GM12878 (cell line): ENCODE results near the gene PDLIM5. TPM values are rescaled to one million over a fixed set of nuclear protein-coding genes. Genes with fewer than 3 reads are reported as not detected.

ENCODE experiments used
- ATAC-seq: fragments of 200-7000 bp; cut with Tn5 transposase; 3 replicates; pipeline ENCODE4 v1.9.1; 2020; ENCODE audit warnings: mild to moderate bottlenecking, moderate library complexity
- BruUV-seq: library from RNA; stranded (reverse); fragments of 400-500 nt; replicated peaks from 2 replicates; lab custom pipeline; 2021; lab: Mats Ljungman, UMichigan
- CTCF ChIA-PET: fragments of 300-600 bp; sonication (Branson Sonifier 250); formaldehyde crosslinking; extraction: SDS; loops from one replicate; lab custom pipeline; 2021; ENCODE audit warnings: inconsistent platforms; lab: Yijun Ruan, JAX
- POLR2A ChIA-PET: fragments of 350-600 bp; formaldehyde crosslinking; extraction: SDS; loops from one replicate; lab custom pipeline; 2021; ENCODE audit warnings: inconsistent platforms; lab: Charles Lee
- RAD21 ChIA-PET: fragments of 300-600 bp; sonication (Branson Sonifier 250); formaldehyde crosslinking; loops from one replicate; lab custom pipeline; 2023; ENCODE audit warnings: antibody characterized with exemption; ENCODE audit not compliant: unreplicated experiment; lab: Charles Lee
- SMC1A ChIA-PET: fragments of 300-600 bp; sonication (Branson Sonifier 250); formaldehyde crosslinking; loops from one replicate; lab custom pipeline; 2023; ENCODE audit not compliant: unreplicated experiment, uncharacterized antibody; lab: Charles Lee
- DNase-seq: peaks from one replicate; pipeline ENCODE4 v3.0.0-alpha.2; 2011; ENCODE audit warnings: low read depth, low spot score
- FAIRE-seq: peaks from 3 replicates; lab custom pipeline; 2011; peaks lifted over from hg19 to GRCh38; lab: Jason Lieb, UNC
- H2AFZ ChIP-seq: 2 replicates; pipeline ENCODE4 v1.6.0; 2011; ENCODE audit warnings: low read depth, low read length, control low read depth; ENCODE audit not compliant: control insufficient read depth
- H3K27ac ChIP-seq: 2 replicates; pipeline ENCODE4 v1.5.1; 2011; ENCODE audit warnings: control low read depth; ENCODE audit not compliant: control insufficient read depth, insufficient read depth
- H3K27me3 ChIP-seq, 2 experiments: replicated peaks in 1 of 2; 2 replicates each; pipeline versions ENCODE4 v1.6.0 to v1.6.1; 2011; ENCODE audit warnings: low read length in 1 of 2; ENCODE audit not compliant: control insufficient read depth in 2 of 2, insufficient read depth in 2 of 2
- H3K36me3 ChIP-seq, 2 experiments: 2 replicates each; pipeline ENCODE4 v1.5.1; 2011; ENCODE audit warnings: low read length in 1 of 2; ENCODE audit not compliant: control insufficient read depth in 2 of 2, insufficient read depth in 2 of 2
- H3K4me1 ChIP-seq: 2 replicates; pipeline ENCODE4 v1.6.1; 2011; ENCODE audit warnings: mild to moderate bottlenecking, low read length, moderate library complexity, mixed read lengths; ENCODE audit not compliant: control insufficient read depth, insufficient read depth
- H3K4me2 ChIP-seq: 2 replicates; pipeline ENCODE4 v1.6.0; 2011; ENCODE audit warnings: control low read depth; ENCODE audit not compliant: control insufficient read depth, insufficient read depth
- H3K4me3 ChIP-seq: fragments of 200-600 bp; sonication (generic); 2 replicates; pipeline ENCODE4 v1.5.1; 2016
- H3K79me2 ChIP-seq: 2 replicates; pipeline ENCODE4 v1.6.0; 2011; ENCODE audit warnings: low read length; ENCODE audit not compliant: control insufficient read depth, insufficient read depth
- H3K9ac ChIP-seq: 2 replicates; pipeline ENCODE4 v1.8.0; 2011; ENCODE audit warnings: low read length, control low read depth, mixed read lengths; ENCODE audit not compliant: control insufficient read depth, insufficient read depth
- H3K9me3 ChIP-seq: replicated peaks from 3 replicates; pipeline ENCODE4 v1.5.1; 2011; ENCODE audit warnings: mild to moderate bottlenecking, low read length; ENCODE audit not compliant: control insufficient read depth, insufficient read depth
- H4K20me1 ChIP-seq: 2 replicates; pipeline ENCODE4 v1.6.0; 2011; ENCODE audit not compliant: control insufficient read depth, insufficient read depth
- POLR2A ChIP-seq: IDR thresholded peaks from 2 replicates; pipeline ENCODE4 v1.6.1; 2011; ENCODE audit warnings: low read depth, mild to moderate bottlenecking, low read length
- RFX5 ChIP-seq: IDR thresholded peaks from 2 replicates; pipeline ENCODE4 v1.6.1; 2011; ENCODE audit warnings: low read depth, low read length, improper control_type of control experiment
- SIN3A ChIP-seq: IDR thresholded peaks from 2 replicates; pipeline ENCODE4 v1.6.1; 2012; ENCODE audit warnings: low read depth, low read length, improper control_type of control experiment
- WGBS: methylation state at CpG from one replicate; pipeline ENCODE4 v1.1.6; 2016; ENCODE audit warnings: low lambda C conversion rate; ENCODE audit not compliant: insufficient replicate concordance, insufficient coverage; ENCODE audit errors: missing lambda C conversion rate; 5-methylcytosine and 5-hydroxymethylcytosine counted together
- in situ Hi-C: fragments of 300-500 bp; cut with MboI; formaldehyde crosslinking; loops from 9 replicates; pipeline ENCODE4 v1.14.3; 2018; ENCODE audit warnings: mixed read lengths
- intact Hi-C: fragments of 100-400 bp; cut with micrococcal nuclease; formaldehyde crosslinking; loops from one replicate; pipeline ENCODE4 v1.14.2; 2022; ENCODE audit not compliant: unreplicated experiment
- polyA plus RNA-seq, 11 experiments: library from polyadenylated mRNA; depleted of rRNA in 4 of 11; unstranded in 6 of 11; stranded (reverse) in 5 of 11; fragments of >200 nt; fragmentation: Nextera tagmentation in 4 of 11; fragmentation: Illumina TruSeq in 1 of 11; extraction: Ambion mirVana in 4 of 11; extraction: Trizol in 1 of 11; gene quantifications; 1 replicate in 1 of 11; 2 replicates in 10 of 11; pipeline versions ENCODE4 v1.2.1 to v1.2.3, GENCODE V29; 2011 to 2016; ENCODE audit warnings: inconsistent platforms in 2 of 11, missing spikeins in 2 of 11, low read depth in 1 of 11
- total RNA-seq, 4 experiments: library from RNA; depleted of rRNA in 3 of 4; stranded (reverse); fragments of >200 nt in 3 of 4; fragmentation: Illumina TruSeq in 1 of 4; extraction: Trizol in 1 of 4; gene quantifications; 2 replicates each; pipeline versions ENCODE4 v1.2.1 to v1.2.3, GENCODE V29; 2013 to 2021
- TF ChIP-seq, protein P1 (sequence below): fragments of 450-650 bp; IDR thresholded peaks from 2 replicates; pipeline ENCODE4 v1.6.1; 2017; ENCODE audit warnings: mild to moderate bottlenecking, moderate library complexity
- TF ChIP-seq, protein P2 (sequence below): IDR thresholded peaks from 2 replicates; pipeline ENCODE4 v1.6.1; 2012; ENCODE audit warnings: low read depth, low read length, improper control_type of control experiment

PDLIM5 gene
- total and polyA plus RNA-seq, 10 of the 15 experiments (the other 5 are each of a cell fraction or from before 2014, with no cell fraction given) = 10.0 to 52.9 (median 20.7) TPM

DNA sequence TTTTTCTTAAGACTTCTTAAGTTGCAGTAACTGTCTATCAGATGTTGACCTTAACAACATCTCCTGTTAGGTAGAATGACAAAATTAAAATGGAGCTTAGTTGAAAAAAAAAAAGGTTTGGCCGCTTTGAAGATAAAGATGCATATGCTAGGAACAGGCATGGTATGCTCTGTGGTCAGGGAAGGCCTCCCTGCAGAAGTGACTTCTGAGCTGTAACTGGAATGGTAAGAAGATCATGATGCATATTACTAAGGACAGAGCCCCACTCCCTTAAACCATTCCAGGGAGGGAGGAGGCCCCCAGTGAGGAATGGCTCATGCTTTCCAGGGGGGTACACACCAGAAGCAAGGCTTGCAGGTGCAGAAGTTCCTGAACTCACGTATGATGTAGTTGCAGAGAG, 43.7 kb downstream of the PDLIM5 start:
- WGBS = 100% methylated on average over 2 of the region's 2 CpGs
- CTCF ChIA-PET = interaction anchor here (1.2 to 1.6 kb wide), 2 partner anchors 29 to 32 kb away, joined by 3 read pairs; no protein-coding TSS in a partner anchor
- ATAC-seq (no peak), FAIRE-seq (no peak), DNase-seq (no peak)
- no peak overlapping the region for H3K4me3 ChIP-seq
- no peaks in the 10 kb centered on the region for H3K27me3 ChIP-seq
- no peaks in the 10 kb centered on the region for H4K20me1 ChIP-seq
- H3K9me3 ChIP-seq = peaks cover 2% of the 10 kb centered on the region; the same call in 1 of the 3 replicates
- H3K4me2 ChIP-seq = no peak overlapping the region
- H3K36me3 ChIP-seq = no peaks in the 10 kb centered on the region
- H3K9ac ChIP-seq = no peak overlapping the region
- in situ Hi-C loops (no loop called here), intact Hi-C loops (no loop called here)
- no TSS peak for BruUV-seq
- no peaks in the 10 kb centered on the region for H3K79me2 ChIP-seq
- TF ChIP-seq, protein P1, sequence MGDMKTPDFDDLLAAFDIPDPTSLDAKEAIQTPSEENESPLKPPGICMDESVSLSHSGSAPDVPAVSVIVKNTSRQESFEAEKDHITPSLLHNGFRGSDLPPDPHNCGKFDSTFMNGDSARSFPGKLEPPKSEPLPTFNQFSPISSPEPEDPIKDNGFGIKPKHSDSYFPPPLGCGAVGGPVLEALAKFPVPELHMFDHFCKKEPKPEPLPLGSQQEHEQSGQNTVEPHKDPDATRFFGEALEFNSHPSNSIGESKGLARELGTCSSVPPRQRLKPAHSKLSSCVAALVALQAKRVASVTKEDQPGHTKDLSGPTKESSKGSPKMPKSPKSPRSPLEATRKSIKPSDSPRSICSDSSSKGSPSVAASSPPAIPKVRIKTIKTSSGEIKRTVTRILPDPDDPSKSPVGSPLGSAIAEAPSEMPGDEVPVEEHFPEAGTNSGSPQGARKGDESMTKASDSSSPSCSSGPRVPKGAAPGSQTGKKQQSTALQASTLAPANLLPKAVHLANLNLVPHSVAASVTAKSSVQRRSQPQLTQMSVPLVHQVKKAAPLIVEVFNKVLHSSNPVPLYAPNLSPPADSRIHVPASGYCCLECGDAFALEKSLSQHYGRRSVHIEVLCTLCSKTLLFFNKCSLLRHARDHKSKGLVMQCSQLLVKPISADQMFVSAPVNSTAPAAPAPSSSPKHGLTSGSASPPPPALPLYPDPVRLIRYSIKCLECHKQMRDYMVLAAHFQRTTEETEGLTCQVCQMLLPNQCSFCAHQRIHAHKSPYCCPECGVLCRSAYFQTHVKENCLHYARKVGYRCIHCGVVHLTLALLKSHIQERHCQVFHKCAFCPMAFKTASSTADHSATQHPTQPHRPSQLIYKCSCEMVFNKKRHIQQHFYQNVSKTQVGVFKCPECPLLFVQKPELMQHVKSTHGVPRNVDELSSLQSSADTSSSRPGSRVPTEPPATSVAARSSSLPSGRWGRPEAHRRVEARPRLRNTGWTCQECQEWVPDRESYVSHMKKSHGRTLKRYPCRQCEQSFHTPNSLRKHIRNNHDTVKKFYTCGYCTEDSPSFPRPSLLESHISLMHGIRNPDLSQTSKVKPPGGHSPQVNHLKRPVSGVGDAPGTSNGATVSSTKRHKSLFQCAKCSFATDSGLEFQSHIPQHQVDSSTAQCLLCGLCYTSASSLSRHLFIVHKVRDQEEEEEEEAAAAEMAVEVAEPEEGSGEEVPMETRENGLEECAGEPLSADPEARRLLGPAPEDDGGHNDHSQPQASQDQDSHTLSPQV = no peak
- TF ChIP-seq SIN3A (no peak), POLR2A (no peak), RFX5 (no peak)
- TF ChIP-seq, protein P2, sequence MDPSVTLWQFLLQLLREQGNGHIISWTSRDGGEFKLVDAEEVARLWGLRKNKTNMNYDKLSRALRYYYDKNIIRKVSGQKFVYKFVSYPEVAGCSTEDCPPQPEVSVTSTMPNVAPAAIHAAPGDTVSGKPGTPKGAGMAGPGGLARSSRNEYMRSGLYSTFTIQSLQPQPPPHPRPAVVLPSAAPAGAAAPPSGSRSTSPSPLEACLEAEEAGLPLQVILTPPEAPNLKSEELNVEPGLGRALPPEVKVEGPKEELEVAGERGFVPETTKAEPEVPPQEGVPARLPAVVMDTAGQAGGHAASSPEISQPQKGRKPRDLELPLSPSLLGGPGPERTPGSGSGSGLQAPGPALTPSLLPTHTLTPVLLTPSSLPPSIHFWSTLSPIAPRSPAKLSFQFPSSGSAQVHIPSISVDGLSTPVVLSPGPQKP = no peak
- H3K27ac ChIP-seq = no peak overlapping the region
- SMC1A ChIA-PET = no interaction called here
- H3K4me1 ChIP-seq = no peaks in the 10 kb centered on the region
- RAD21 ChIA-PET = interaction anchor here (0.5 kb wide), 1 partner anchor 91 kb away, joined by 3 read pairs; no protein-coding TSS in a partner anchor
- POLR2A ChIA-PET = interaction anchor here (0.7 to 0.9 kb wide), 2 partner anchors 11 to 21 kb away, joined by 3 read pairs; no protein-coding TSS in a partner anchor
- no peak overlapping the region for H2AFZ ChIP-seq
